ENCODE measurements around the gene LASP1. TPM values are rescaled to one million over a fixed set of nuclear protein-coding genes. Genes with fewer than 3 reads are reported as not detected.
A peak's percentile ranks its signal among the peaks of the same experiment; 100 is the strongest.

LASP1 gene
- total RNA-seq, 1 donor from 2014 or later = 66.6 TPM

DNA sequence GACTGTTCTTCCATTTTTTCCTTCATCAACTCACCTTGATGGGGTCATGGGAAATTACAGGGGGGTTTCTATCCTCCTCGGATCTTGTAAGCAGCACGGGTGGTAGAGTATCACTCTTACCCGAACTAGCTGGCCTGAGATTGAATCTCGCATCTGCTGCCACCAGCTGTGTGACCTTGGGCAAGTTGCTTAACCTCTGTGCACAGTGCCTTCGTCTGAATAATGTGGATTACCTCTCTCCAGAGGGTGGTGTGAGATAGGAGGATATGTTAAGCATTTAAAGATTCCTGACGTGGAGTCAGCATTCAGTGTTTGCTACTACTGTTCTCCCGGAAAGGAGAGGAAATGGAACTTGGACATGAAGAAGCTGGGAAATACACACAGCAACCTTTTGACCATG is 24.4 kb downstream of the LASP1 start:
- peaks cover 23% of the 10 kb centered on the region for H3K4me1 Mint-ChIP-seq (ENCODE audit: low read depth, unreplicated experiment)
- TF ChIP-seq, protein P1, sequence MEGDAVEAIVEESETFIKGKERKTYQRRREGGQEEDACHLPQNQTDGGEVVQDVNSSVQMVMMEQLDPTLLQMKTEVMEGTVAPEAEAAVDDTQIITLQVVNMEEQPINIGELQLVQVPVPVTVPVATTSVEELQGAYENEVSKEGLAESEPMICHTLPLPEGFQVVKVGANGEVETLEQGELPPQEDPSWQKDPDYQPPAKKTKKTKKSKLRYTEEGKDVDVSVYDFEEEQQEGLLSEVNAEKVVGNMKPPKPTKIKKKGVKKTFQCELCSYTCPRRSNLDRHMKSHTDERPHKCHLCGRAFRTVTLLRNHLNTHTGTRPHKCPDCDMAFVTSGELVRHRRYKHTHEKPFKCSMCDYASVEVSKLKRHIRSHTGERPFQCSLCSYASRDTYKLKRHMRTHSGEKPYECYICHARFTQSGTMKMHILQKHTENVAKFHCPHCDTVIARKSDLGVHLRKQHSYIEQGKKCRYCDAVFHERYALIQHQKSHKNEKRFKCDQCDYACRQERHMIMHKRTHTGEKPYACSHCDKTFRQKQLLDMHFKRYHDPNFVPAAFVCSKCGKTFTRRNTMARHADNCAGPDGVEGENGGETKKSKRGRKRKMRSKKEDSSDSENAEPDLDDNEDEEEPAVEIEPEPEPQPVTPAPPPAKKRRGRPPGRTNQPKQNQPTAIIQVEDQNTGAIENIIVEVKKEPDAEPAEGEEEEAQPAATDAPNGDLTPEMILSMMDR (IDR thresholded peaks at IDR 0.05; ENCODE audit: partially characterized antibody, unreplicated experiment) = no peak

DNA sequence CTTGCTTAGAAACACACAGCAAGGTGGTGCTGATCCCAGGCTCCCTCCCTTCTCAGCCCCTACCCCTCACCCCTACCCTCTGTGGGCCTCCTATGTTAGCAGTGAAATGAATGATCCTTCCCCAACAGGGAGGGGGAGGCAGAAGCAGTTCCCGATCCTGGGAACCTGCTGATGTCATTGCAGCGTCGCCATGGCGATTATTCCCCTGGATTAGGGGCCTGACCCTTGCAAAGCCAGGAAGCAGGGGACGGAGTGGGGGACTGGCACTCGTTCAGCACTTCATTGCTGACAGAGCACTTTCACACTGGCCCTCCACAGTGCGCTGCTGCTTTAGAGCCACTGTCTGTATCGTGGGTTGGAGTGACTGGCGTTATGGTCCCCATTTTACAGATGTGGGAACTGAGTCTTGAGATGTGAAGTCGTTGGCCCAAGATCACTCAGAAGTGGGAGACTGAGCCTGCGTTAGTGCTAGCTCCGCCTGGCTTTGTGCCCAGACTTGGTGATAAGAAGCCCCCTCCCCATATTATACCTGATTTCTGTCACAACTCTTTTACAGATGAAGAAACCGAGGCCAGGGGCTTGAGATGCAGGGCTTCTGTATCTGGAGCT is 26.6 kb downstream of the LASP1 start:
- DNase-seq = no peak
- H3K36me3 Mint-ChIP-seq (ENCODE audit: unreplicated experiment) = no peaks in the 10 kb centered on the region

More for the DNA sequence above, 24.4 kb downstream of the LASP1 start:
- Mint-ChIP-seq H3K36me3 (ENCODE audit: unreplicated experiment) (no peaks in the 10 kb centered on the region), H3K27ac (ENCODE audit: unreplicated experiment) (no peak overlapping the region), H3K4me3 (ENCODE audit: unreplicated experiment) (no peak overlapping the region), H3K9me3 (ENCODE audit: unreplicated experiment) (peaks cover 1% of the 10 kb centered on the region), H3K27me3 (ENCODE audit: unreplicated experiment) (peaks cover 12% of the 10 kb centered on the region)
- DNase-seq = no peak

DNA sequence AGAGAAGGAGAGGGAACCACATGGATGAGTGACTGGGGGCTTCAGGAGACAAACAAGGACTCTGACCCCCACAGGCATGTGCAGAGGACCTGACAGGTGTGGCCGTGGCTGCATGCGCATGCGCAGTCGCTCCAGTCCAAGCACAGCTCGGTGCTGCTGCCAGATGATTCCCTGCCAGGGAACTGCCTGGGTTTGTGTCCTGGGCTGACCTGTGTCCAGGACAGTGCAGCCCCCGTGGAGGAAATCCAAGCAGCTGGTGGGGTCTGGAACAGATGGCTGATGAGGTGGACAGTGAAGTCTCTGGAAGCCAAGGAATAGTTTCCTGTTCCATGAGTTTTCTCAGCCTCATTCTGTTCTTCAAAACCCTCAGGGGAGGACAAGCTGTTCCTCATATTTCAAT is 27.3 kb downstream of the LASP1 start:
- Mint-ChIP-seq H3K4me1 (ENCODE audit: low read depth, unreplicated experiment) (peaks cover 27% of the 10 kb centered on the region), H3K36me3 (ENCODE audit: unreplicated experiment) (no peaks in the 10 kb centered on the region), H3K27me3 (ENCODE audit: unreplicated experiment) (peaks cover 6% of the 10 kb centered on the region), H3K4me3 (ENCODE audit: unreplicated experiment) (no peak overlapping the region), H3K27ac (ENCODE audit: unreplicated experiment) (peak overlapping the region; percentile 43), H3K9me3 (ENCODE audit: unreplicated experiment) (peaks cover 1% of the 10 kb centered on the region)
- peak; percentile 40 for DNase-seq
- TF ChIP-seq, protein P1 (IDR thresholded peaks at IDR 0.05; ENCODE audit: partially characterized antibody, unreplicated experiment) = no peak

More for the DNA sequence above, 26.6 kb downstream of the LASP1 start:
- Mint-ChIP-seq H3K9me3 (ENCODE audit: unreplicated experiment) (peaks cover 1% of the 10 kb centered on the region), H3K4me3 (ENCODE audit: unreplicated experiment) (no peak overlapping the region), H3K4me1 (ENCODE audit: low read depth, unreplicated experiment) (peaks cover 27% of the 10 kb centered on the region), H3K27me3 (ENCODE audit: unreplicated experiment) (peaks cover 9% of the 10 kb centered on the region), H3K27ac (ENCODE audit: unreplicated experiment) (no peak overlapping the region)
- TF ChIP-seq, protein P1 (IDR thresholded peaks at IDR 0.05; ENCODE audit: partially characterized antibody, unreplicated experiment) = no peak

DNA sequence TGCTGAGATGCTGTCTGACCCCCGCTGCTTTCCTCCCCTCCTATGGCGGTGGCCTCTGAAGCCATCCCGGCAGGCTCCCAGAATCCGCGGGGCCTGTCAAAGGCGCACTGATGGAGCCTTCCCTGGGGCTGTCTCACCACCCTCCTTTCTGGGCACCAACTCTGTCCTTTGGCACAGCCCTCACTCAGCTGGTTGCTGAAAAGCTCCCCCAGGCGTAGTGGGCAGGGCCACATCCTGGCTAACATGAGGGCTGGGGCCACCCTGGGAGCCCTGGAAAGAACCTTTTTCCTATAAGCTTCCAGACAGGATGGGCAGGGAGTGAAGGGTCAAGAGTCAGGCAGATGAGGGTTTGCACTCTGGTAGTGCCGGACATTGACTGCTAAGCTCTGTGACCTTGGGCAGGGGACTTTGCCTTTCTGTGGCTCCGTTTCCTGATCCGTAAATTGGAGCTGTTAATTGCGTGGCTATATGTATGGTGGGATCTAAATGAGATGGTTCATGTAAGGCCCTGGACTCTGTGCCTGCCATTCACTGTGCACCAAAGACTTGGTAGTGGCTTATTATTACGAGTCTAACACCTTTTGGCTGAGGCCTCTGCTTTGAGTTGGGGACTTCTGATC is 27.9 kb downstream of the LASP1 start:
- Mint-ChIP-seq H3K36me3 (ENCODE audit: unreplicated experiment) (no peaks in the 10 kb centered on the region), H3K9me3 (ENCODE audit: unreplicated experiment) (peaks cover 1% of the 10 kb centered on the region), H3K4me1 (ENCODE audit: low read depth, unreplicated experiment) (peaks cover 27% of the 10 kb centered on the region)

More for the DNA sequence above, 27.9 kb downstream of the LASP1 start:
- Mint-ChIP-seq H3K4me3 (ENCODE audit: unreplicated experiment) (no peak overlapping the region), H3K27me3 (ENCODE audit: unreplicated experiment) (peaks cover 6% of the 10 kb centered on the region), H3K27ac (ENCODE audit: unreplicated experiment) (peak overlapping the region; percentile 33)
- TF ChIP-seq, protein P1 (IDR thresholded peaks at IDR 0.05; ENCODE audit: partially characterized antibody, unreplicated experiment) = no peak
- no peak for DNase-seq

All from glutamatergic neuron (in vitro differentiated cells).